Jurkat, Clone E6-1 (cell line): Measurements from ENCODE around the gene C6orf89. TPM values are rescaled to one million over a fixed set of nuclear protein-coding genes. Genes with fewer than 3 reads are reported as not detected.
A peak's percentile ranks its signal among the peaks of the same experiment; 100 is the strongest.

Experiments used
- DNase-seq: peaks from one replicate; pipeline ENCODE4 v3.0.0-alpha.2; 2011; ENCODE audit warnings: low read depth, low spot score
- H3K4me3 ChIP-seq: 2 replicates; pipeline ENCODE4 v1.5.1; 2011; ENCODE audit warnings: mild to moderate bottlenecking, low read length, control low read depth, moderate library complexity
- polyA plus RNA-seq: library from polyadenylated mRNA; unstranded; fragments of >200 nt; gene quantifications from one replicate; pipeline ENCODE4 v1.2.1, GENCODE V29; 2012; ENCODE audit warnings: missing spikeins; ENCODE audit not compliant: insufficient read length, insufficient read depth

Gene C6orf89
- polyA plus RNA-seq, result 42.2 TPM

- peak within 1 kb of the TSS; percentile 56 for H3K4me3 ChIP-seq
Observed at GRCh38 chr6:36885461-36886401, at the start of gene C6orf89. Gene C6orf89 (plus strand): TSS chr6:36885952. CDS start chr6:36899445, 13,493 bp downstream.

DNA sequence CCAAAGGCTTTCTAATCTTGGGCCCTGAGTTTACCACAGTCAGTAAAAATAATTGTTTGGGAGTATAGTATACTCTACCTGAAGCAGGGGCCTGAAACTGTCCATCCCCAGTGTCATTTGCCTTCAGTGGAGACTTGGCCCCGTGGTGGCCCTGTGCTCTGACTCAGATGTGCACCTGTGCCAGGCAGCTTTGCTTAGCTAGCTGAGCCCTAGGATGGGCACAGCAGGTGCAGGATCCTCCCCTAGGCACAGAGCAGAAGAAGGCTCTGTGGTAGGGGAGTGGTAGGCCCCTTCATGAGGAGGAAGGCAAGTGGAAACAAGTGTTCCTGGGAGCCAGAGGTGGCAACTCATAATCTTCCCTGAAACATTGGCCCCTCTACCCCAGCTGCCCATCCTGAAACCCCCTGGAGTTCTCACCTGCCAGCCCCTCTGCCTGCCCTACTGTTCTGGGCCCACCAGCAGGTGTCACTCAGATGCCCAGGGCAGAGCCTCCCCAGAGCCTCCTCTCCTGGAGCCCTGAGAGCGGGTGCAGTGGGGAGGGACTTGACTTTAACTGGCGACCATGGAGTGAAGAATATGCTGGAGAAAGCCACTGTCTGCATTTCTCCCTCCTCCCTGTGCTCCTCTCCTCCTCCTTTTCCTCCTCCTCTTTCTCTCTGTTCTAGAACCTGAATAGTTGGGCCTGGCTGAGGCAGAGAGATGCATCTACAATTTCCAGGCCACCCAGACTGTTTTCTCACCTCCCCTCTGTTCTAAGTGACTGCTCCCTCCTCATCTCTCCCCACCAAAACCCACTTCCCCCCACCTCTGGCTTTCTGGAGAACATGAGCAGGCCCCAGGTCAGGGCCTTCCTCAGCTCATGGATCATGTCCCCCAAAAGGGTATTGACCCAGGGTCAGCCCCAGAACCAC, 49.4 kb upstream of the C6orf89 start:
- DNase-seq, result no peak
- H3K4me3 ChIP-seq, result no peak overlapping the region

More at GRCh38 chr6:36885461-36886401, at the start of gene C6orf89:
- DNase-seq, result peak; percentile 99

DNA sequence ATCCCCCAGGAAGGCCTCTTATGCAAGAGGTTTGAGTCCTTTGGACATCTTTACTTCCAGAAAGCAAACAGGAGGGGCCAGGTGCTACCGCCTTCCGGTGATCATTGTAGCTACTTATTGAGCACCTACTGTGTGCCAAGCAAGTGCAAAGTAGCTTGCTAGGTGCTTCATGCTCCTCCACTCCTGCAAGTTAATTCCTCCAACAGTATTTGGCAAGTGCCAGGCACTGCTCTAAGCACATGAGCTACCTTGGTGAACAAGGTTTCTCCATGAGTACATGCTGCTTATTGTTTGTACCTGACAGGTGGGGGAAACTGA, 48.8 kb upstream of the C6orf89 start:
- DNase-seq, result no peak
- H3K4me3 ChIP-seq, result no peak overlapping the region

DNA sequence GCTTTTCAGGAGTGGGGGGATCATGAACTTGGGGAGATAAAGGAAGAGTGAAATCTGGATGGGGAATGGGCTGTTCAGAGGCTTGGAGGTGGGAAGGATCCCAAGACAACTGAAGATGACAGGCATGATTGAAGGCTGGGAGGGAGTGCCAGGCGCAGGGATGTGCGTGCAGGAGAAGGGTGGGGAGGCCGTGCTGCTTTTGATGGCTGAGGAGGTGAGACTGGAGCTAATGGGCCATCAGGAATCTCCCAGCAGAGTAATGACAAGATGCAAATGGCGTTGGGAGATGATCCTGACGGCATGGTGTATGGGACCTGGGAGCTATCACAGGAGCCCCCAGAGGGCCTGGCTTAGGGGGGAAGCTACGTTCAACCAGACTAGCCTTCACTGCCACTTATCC, 48.1 kb upstream of the C6orf89 start:
- DNase-seq, result no peak
- H3K4me3 ChIP-seq, result no peak overlapping the region

DNA sequence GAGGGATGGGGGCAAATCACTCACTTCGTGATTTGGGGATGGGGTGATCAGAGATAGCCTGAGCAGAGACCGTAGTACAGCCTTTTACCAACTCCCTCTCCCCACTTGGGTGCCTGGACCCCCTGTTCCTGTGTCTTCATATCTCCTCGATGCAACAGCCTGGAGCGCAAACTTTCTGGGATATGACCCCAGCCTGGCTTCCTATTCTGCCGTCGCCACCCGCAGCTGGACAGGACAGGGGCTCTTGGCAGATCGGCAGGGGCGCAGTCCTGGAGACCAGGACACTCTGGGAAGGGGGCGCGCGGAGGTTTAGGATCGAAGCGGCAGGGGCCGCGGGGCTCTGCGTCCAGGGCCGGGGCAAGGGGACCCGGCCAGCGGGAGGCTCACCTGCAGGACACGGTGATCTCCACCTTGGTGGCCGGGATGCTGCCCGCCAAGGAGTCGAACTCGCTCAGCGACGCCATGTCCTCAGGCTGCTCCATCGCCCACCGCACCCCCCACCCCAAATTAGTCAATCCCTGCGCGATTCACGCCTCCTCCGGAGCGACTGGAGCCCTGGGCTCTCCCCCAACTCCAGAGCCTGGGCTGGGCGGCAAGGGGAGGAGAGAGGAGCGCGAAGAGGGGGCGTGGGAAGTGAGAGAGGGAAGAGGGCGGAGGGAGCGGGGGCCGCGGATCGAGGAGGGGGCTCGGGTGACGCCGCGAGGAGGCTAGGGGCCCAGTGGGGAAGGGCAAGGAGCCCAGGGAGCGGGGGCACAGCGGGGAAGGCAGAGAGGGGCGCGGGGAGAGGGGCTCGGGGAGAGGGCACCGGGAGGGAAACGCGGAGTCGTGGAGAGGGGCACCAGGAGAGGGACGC, 46.6 kb upstream of the C6orf89 start, which contains the start of gene CPNE5:
Gene CPNE5 (minus strand): TSS at position 549 of the 853 bp plus-strand sequence. CDS start 67 bp downstream, at position 482.
- no peak for DNase-seq
- H3K4me3 ChIP-seq, result peak within 1 kb of the TSS; percentile 33

GRCh38 chr6:36839749-36840431, 45.9 kb upstream of the C6orf89 start:
- peak overlapping the region; percentile 33 for H3K4me3 ChIP-seq
- DNase-seq, result peak; percentile 12

DNA sequence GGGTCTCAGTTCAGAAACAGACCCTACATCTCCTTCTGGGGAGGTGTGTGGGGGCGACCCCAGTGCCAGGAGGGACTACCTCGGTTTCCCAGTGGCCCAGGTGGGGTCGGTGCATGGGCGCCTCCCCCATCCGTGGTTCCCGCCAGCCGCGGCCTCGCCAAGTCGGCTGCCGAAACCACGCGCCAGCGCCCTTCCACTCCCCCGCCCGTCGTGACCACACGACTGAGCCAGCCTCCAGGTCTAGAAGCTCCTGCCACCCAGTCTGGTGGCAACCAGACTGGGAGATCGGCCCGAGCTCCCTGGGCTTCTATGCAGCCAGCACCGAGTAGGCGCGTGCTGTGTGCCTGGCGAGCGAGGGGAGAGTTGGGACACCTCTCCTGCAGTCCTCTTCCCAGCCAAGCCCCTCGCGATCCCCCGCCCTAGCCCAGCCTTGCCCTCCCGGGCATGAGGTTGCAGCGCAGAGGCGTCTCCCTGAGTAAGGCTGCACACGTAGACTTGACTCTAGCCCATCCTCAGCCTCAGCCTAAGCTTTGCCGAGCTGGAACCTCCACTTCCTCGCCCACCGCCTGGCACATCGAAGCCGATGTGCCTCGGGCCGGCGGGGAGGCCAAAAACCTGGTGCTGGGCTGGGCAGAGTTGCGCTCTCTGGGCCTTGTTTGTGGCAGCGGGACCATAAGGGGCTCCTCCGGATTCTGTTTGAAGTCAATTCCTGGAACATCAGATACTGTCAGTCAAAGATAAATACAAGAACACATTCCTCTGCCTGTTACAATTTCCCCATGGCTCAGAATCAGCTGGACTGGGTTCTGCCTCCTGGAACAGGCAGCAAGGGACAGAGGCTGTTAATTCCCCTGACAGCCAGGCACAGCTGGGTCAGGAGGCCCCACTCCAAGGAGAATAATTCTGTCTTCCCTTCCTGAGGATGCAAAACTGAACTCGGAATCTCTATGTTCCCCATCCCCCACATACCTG, 45.0 kb upstream of the C6orf89 start:
- no peak for DNase-seq

DNA sequence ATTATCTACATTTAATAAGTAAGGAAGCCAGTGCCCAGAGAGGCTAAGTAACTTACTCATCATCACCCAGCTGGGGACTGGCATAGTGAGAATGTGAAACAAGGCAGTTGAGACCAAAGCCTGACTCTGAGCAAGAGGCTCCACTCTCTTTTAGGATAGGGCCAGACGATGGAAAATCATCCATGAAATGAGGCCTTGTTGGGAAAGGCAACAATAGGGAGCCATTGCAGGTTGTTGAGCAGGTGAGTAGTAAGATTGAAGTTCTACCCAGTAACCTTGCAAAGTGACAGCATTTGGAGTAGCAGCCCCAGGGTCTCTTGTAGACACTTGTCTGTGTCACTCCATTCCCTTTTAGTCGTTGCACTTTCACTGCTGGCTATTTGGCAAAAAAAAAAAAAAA, 44.0 kb upstream of the C6orf89 start:
- no peak for DNase-seq
- no peak overlapping the region for H3K4me3 ChIP-seq

More for the DNA sequence above, 45.0 kb upstream of the C6orf89 start:
- H3K4me3 ChIP-seq, result no peak overlapping the region

DNA sequence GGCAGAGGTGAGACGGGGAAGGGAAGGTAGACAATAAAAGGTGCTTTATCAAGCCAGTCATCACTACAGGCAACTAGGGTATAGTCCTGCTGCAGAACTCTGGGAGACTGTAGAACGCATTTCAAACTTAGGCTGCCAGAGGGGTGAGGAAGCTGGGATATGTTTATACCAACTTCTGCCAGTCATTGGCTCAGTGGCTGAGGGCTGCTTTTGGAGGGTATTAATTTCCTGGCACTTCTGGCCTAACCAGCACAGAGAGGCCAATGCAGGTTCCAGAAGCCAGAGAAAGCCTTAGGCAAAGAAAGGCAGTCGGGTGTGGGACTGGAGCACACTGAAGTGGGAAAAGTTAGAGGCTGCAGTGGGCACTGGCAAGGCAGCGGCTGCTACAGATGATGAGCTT, 42.6 kb upstream of the C6orf89 start:
- DNase-seq, result no peak
- no peak overlapping the region for H3K4me3 ChIP-seq

DNA sequence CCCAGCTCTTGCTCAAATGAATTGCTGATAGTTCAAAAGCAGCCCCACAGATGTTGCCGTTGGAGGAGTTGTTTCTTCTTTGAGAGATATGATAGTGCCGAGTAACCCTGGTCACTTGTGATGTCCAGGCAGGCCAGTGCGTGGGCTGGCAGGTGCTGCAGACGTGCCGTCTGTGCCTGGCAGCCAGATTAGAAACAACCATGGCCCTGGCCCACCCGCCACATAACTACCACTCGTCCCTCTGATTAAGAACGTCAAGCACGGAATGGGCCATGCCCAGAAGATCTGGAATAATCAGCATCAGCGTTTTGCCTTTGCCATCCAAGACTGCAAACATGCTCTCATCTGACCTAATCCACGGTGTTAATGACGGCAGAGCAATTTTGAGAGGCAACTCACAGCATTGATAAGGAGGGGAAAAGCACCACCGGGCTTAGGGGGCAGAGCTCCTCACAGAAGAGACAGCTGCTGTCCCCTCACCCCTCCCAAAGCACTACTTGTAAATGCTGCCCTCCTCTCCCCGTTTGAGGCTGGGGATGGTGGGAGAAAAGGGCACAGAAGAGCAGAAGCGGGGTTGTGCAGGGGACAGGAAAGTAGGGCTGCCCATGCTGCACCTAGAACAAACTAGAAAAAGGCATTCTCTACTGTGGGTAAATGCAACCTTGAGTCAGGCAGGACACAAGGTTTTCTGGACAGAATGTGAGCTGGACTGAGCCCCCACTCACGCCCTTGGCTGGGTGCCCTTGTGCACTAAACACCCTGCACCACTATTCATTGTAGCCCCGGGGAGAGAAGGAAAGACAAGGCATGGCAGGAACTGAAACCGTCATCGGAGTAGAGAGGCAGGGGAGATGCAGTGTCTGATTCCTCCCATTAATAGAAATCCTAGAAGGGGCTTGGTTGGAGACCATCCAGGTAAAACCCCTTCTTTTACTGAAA, 41.3 kb upstream of the C6orf89 start:
- no peak for DNase-seq

GRCh38 chr6:36845233-36845632, 40.5 kb upstream of the C6orf89 start:
- DNase-seq, result no peak
- no peak overlapping the region for H3K4me3 ChIP-seq

More for the DNA sequence above, 41.3 kb upstream of the C6orf89 start:
- H3K4me3 ChIP-seq, result no peak overlapping the region

DNA sequence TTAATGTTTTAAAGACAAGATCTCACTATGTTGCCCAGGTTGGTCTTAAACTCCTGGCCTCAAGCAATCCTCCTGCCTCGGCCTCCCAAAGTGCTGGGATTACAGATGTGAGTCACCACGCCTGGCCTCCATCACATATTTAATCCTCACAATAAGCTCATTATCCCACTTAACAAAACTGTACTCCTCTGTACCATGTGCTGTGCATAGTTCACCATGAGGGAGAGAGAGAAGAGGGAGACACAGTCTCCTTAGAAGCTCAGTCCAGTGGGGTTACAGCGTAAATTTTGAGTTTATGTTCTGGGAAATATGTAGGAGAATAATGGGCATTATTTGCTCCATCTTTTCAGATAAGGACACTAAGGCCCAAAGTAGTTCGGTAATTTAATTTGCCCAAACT, 38.6 kb upstream of the C6orf89 start:
- no peak overlapping the region for H3K4me3 ChIP-seq
- no peak for DNase-seq

DNA sequence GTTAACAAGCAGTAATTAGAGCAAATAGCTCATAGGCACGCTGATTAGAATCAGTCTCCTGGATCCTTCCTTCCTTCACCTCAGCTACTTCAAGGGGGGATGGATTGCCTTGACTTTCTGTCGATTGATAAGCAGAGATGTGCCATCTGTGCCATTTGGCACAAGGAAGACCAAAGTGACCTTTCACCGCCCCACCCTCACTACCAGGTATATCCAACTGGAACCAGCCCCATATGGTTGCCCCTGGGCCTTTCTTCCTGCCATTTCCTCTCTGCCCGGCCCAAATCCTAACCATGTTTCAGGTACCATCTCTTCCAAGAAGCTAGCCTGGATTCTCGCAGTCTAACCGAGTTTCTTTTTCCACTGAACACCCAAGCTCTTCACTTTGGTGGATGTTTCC, 37.8 kb upstream of the C6orf89 start:
- no peak for DNase-seq
- no peak overlapping the region for H3K4me3 ChIP-seq

DNA sequence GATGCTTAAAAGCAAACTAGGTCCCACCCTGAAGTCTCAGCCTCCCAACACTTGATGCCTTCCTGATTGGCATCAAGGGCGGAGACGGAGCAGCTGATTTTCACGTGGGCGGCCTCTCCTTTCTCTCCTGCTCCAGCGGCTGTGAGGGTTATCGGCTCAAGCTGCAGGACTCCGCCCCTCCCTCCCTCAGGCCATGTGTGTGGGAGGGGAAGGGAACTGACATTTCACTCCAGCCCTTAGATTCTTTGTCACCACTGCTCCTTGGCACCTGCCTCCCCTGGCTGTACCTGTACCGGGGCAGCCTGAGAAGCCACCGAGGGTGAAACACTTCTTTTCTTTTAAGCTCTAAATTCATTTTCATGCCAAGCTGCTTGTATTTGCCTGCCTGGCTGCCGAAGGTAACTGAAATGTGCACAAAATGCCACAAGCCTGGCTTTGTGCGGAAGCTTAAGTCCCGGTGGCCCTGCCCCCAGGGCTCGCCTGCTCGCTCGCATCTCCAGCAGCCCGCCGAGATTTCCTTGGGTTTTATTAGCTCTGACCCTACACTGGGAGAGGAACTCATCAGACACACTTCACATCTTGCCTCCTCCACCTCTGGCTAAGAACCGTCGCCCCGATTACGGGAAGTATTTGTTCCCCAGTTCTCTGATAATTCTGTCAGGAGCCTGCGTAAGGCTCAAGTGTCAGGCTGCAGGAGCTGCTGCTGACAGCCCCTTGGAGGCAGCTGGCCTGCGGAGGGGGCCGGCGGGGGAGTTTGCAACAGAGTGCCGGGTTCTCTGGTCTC, 36.9 kb upstream of the C6orf89 start:
- DNase-seq, result no peak
- no peak overlapping the region for H3K4me3 ChIP-seq

GRCh38 chr6:36850021-36850420, 35.7 kb upstream of the C6orf89 start:
- DNase-seq, result no peak
- no peak overlapping the region for H3K4me3 ChIP-seq
